OCI-LY1 (cell line): ENCODE results near the gene ARHGAP9.

ENCODE experiments used
- H2AFZ ChIP-seq: fragments of 200-600 bp; sonication (generic), shearing (Covaris generic); 2 replicates; pipeline ENCODE4 v1.6.0; 2014; ENCODE audit warnings: antibody characterized with exemption, mild to moderate bottlenecking, low read length
- H3F3A ChIP-seq: fragments of 200-600 bp; sonication (generic), shearing (Covaris generic); 2 replicates; pipeline ENCODE4 v1.6.0; 2014; ENCODE audit warnings: mild to moderate bottlenecking, antibody characterized with exemption, low read length, moderate library complexity; ENCODE audit not compliant: insufficient read depth
- H3K27ac ChIP-seq: fragments of 200-600 bp; sonication (generic); 2 replicates; pipeline ENCODE4 v1.5.1; 2014; ENCODE audit warnings: low read length, mixed run types, mild to moderate bottlenecking, low read depth; ENCODE audit not compliant: poor library complexity, severe bottlenecking
- H3K27me3 ChIP-seq: fragments of 200-600 bp; sonication (generic); 2 replicates; pipeline ENCODE4 v1.6.0; 2014; ENCODE audit warnings: antibody characterized with exemption, mild to moderate bottlenecking, low read length, moderate library complexity; ENCODE audit not compliant: insufficient read depth
- H3K36me3 ChIP-seq: fragments of 200-600 bp; sonication (generic); 2 replicates; pipeline ENCODE4 v1.6.1; 2014; ENCODE audit warnings: mild to moderate bottlenecking, antibody characterized with exemption, low read length, moderate library complexity, mixed read lengths; ENCODE audit not compliant: insufficient read depth
- H3K4me1 ChIP-seq: fragments of 200-600 bp; sonication (generic); 2 replicates; pipeline ENCODE4 v1.5.1; 2014; ENCODE audit warnings: mild to moderate bottlenecking, low read length, moderate library complexity; ENCODE audit not compliant: insufficient read depth, severe bottlenecking
- H3K4me2 ChIP-seq: fragments of 200-600 bp; sonication (generic), shearing (Covaris generic); 2 replicates; pipeline ENCODE4 v1.6.1; 2014; ENCODE audit warnings: low read length
- H3K4me3 ChIP-seq: fragments of 200-600 bp; sonication (generic); 2 replicates; pipeline ENCODE4 v1.5.1; 2014; ENCODE audit warnings: low read length, low read depth, mild to moderate bottlenecking, mixed read lengths; ENCODE audit not compliant: poor library complexity, severe bottlenecking
- H3K79me2 ChIP-seq: fragments of 200-600 bp; shearing (Covaris generic); 2 replicates; pipeline ENCODE4 v1.6.1; 2016; ENCODE audit warnings: mixed run types, low read length, mixed read lengths; ENCODE audit not compliant: insufficient read depth
- H3K9ac ChIP-seq: fragments of 200-600 bp; sonication (generic), shearing (Covaris generic); 2 replicates; pipeline ENCODE4 v1.6.1; 2014; ENCODE audit warnings: mild to moderate bottlenecking, low read length, mixed read lengths
- H3K9me2 ChIP-seq: fragments of 200-600 bp; sonication (generic), shearing (Covaris generic); 2 replicates; pipeline ENCODE4 v1.6.1; 2014; ENCODE audit warnings: low read depth, mild to moderate bottlenecking, low read length, mixed read lengths
- H3K9me3 ChIP-seq: fragments of 200-600 bp; shearing (Covaris generic); 2 replicates; pipeline ENCODE4 v1.6.1; 2014; ENCODE audit warnings: low read length, mixed read lengths
- H4K20me1 ChIP-seq: fragments of 200-600 bp; sonication (generic), shearing (Covaris generic); 2 replicates; pipeline ENCODE4 v1.6.0; 2016; ENCODE audit warnings: mild to moderate bottlenecking, low read length; ENCODE audit not compliant: insufficient read depth
- CTCF ChIP-seq: fragments of 200-600 bp; sonication (generic), shearing (Covaris generic); IDR thresholded peaks from 2 replicates; pipeline ENCODE4 v1.5.1; 2017; ENCODE audit warnings: mild to moderate bottlenecking, antibody characterized with exemption, low read length, moderate library complexity, mixed read lengths
- EZH2 ChIP-seq: fragments of 200-600 bp; sonication (generic), shearing (Covaris generic); IDR thresholded peaks from 2 replicates; pipeline ENCODE4 v1.8.0; 2017; ENCODE audit warnings: borderline replicate concordance, mixed run types, mild to moderate bottlenecking, antibody characterized with exemption, low read length, moderate library complexity, mixed read lengths

ARHGAP9 gene

GRCh38 chr12:57439762-57440266, 39.9 kb downstream of the ARHGAP9 start:
- Histone ChIP-seq H3K79me2 (no peaks in the 10 kb centered on the region), H3K4me1 (no peaks in the 10 kb centered on the region), H3K9me2 (no peaks in the 10 kb centered on the region), H3K4me3 (no peak overlapping the region), H3K36me3 (no peaks in the 10 kb centered on the region; the same call in 1 of the 2 replicates), H2AFZ (no peak overlapping the region), H3K9me3 (0 out of 2 replicates have a peak, but pooled peaks cover 2% of the 10 kb centered on the region), H3K4me2 (no peak overlapping the region), H3K9ac (no peak overlapping the region), H3F3A (no peaks in the 10 kb centered on the region), H3K27ac (no peak overlapping the region), H3K27me3 (no peaks in the 10 kb centered on the region; the same call in 1 of the 2 replicates), H4K20me1 (no peaks in the 10 kb centered on the region)
- TF ChIP-seq EZH2 (no peak), CTCF (no peak)

- Histone ChIP-seq H3K4me2 (no peak overlapping the region), H3K4me3 (no peak overlapping the region), H3K9me2 (no peaks in the 10 kb centered on the region), H4K20me1 (no peaks in the 10 kb centered on the region), H3K9me3 (0 out of 2 replicates have a peak, but pooled peaks cover 2% of the 10 kb centered on the region), H3K36me3 (no peaks in the 10 kb centered on the region; the same call in 1 of the 2 replicates), H3K9ac (no peak overlapping the region), H3F3A (no peaks in the 10 kb centered on the region), H2AFZ (no peak overlapping the region), H3K79me2 (no peaks in the 10 kb centered on the region), H3K27me3 (no peaks in the 10 kb centered on the region; the same call in 1 of the 2 replicates), H3K4me1 (no peaks in the 10 kb centered on the region), H3K27ac (no peak overlapping the region)
- TF ChIP-seq EZH2, result no peak
- no peak for TF ChIP-seq CTCF
These were observed 41.3 kb downstream of the ARHGAP9 start for GRCh38 chr12:57438400-57438799.

- H2AFZ ChIP-seq, result no peak overlapping the region
These were observed 44.4 kb downstream of the ARHGAP9 start for GRCh38 chr12:57435293-57435692.

More at GRCh38 chr12:57435293-57435692, 44.4 kb downstream of the ARHGAP9 start:
- Histone ChIP-seq H3F3A (no peaks in the 10 kb centered on the region), H3K4me3 (no peak overlapping the region), H3K9me2 (no peaks in the 10 kb centered on the region), H3K27ac (no peak overlapping the region), H3K9me3 (no peaks in the 10 kb centered on the region), H3K27me3 (no peaks in the 10 kb centered on the region), H3K36me3 (no peaks in the 10 kb centered on the region), H3K4me2 (no peak overlapping the region), H3K9ac (no peak overlapping the region), H3K4me1 (peaks cover 13% of the 10 kb centered on the region), H4K20me1 (no peaks in the 10 kb centered on the region), H3K79me2 (no peaks in the 10 kb centered on the region)
- TF ChIP-seq CTCF (no peak), EZH2 (no peak)
